Measurements from ENCODE around the gene RHOT1.
"Not testable (repeated sequence)": the region's sequence is repeated elsewhere in the genome, so short reads cannot be mapped to it uniquely, and the experiment has no call there.

Gene RHOT1

DNA sequence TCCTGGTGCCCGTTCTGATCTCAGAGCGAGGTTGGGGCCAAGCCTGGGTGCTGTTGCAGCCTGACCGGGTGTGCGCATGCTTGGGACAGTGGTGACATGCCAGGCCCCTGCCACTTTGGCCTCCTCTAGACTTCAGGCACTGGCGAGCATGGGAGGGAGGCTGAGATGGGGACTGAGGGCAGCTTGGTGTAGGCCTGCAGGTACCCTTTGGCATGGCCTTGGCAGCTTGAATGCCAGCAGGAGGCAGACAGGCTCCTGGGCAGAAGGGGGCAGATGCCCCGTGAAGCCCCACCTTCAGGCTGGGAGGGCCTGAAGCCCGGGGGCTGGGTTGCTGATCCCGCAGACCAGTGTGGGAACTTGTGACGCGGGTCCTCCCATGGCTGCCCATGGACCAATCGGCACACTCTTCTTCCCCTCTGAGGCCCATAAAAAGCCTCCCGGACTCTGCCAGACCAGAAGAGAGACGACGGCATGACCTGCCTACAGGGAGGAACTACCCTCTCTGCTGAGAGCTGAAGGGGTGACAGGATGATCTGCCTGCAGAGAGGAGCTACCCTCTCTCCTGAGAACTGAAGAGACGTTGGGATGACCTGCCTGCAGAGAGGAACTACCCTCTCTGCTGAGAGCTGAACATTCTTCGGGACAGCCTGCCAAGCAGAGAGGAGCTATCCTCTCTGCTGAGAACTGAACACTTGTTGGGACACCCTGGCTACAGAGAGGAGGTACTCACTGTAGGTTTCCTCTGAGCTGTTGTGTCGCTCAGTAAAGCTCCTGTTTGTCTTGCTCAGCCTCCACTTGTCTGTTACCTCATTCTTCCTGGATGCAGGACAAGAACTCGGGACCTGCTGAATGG is 17.5 kb downstream of the RHOT1 start:
- DNase-seq (ENCODE audit: low spot score), result no peak

DNA sequence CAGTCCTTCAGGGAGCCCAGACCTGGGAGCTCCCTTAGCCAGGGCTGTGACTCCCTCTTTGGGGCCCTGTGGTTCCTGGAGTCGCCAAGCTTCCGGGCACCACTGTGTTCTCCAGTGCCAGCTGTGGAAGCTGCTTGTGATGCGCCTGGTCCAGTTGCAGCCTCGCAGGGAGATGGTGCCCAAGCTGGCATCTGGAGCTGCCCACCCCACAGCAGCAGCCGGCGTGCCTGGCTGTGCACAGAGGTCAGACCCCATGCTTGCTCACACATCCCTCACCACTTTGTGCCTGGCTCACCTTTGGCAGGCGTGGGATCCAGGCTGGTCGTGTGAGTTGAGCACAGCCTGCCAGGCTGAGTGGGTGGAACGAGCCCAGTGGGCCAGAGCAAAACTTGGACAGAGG is 18.2 kb downstream of the RHOT1 start:
- DNase-seq (ENCODE audit: low spot score), result no peak

DNA sequence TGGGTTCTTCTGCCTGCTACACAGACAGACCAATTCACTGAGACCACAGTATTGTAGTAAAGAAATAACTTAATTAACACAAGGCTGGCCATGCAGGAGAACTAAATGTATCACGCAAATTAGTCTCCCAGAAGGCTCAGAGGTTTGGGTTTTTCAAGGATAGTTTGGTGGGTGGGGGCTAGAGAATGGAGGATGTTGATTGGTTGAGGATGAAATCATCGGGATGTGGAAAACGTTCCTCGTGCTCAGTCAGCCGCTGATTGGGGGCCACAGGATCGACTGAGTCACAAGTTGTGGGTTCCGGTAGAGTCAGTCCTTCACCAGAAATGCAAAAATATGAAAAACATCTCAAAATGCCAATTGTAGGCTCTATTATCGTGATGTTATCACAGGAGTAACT is 18.7 kb downstream of the RHOT1 start:
- DNase-seq (ENCODE audit: low spot score), result no peak

DNA sequence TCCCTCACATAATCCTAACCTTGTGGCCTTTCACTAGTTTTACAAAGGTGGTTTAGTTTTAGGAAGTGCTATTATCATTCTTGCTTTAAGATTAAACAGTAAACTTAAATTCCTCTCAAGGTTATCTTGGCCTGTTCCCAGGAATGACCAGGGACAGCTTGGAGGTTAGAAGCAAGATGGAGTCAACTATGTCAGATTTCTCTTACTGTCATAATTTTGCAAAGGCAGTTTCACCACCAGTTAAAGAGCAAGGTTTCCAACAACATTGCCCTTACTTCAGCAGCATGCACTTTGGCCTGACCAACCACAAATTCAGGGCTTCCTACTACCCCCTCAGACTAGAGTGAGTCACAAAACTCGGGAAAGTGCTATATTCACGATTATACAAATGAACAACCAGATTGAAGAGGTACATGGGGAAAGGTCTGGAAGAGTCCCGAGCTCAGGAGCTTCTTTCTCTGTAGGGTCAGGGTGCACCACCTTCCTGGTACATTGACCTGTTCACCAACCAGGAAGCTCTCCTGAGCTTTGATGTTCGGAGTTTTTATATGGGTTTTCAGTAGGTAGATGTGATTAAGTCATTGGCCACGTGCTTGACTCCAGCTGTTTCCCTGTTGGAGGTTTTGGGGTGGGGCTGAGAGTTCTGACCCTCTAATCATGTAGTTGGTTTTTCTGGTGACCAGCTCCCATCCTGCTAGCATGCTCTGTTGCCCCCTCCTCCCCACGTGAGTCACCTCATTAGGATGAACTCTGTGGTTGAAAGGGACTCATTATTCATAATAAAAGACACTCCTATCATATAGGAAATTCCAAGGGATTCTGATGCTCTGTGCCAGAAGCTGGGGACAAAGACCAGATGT is 19.4 kb downstream of the RHOT1 start:
- no peak for DNase-seq (ENCODE audit: low spot score)

DNA sequence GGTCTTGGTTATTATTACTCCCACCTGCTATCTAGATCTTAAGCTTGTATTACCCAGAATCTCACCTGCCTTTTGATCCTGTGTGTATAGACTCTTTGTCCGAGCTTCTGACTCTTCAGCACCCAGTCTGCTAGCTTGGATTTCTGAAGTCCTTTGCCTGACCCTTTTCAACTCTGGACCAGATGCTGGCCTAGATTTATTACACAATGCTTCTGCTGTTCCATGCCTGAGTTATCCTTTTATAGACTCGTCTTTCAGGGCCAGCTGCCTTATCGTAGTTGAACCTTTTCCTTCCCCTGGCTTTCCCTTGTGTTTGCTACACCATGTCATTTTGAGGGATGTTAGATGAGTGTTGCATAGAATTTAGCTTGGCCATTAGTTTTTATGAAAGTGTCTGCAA is 32.6 kb downstream of the RHOT1 start:
- DNase-seq (ENCODE audit: low spot score), result no peak

DNA sequence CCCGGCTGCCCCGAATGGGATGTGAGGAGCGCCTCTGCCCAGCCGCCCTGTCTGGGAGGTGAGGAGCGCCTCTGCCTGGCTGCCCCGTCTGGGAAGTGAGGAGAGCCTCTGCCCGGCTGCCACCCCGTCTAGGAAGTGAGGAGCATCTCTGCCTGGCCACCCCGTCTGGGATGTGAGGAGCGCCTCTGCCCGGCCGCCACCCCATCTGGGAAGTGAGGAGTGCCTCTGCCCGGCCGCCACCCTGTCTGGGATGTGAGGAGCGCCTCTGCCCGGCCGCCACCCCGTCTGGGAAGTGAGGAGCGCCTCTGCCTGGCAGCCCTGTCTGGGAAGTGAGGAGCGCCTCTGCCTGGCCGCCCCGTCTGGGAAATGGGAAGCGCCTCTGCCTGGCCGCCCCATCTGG is 36.4 kb downstream of the RHOT1 start:
- not testable (repeated sequence) for DNase-seq (ENCODE audit: low spot score)

DNA sequence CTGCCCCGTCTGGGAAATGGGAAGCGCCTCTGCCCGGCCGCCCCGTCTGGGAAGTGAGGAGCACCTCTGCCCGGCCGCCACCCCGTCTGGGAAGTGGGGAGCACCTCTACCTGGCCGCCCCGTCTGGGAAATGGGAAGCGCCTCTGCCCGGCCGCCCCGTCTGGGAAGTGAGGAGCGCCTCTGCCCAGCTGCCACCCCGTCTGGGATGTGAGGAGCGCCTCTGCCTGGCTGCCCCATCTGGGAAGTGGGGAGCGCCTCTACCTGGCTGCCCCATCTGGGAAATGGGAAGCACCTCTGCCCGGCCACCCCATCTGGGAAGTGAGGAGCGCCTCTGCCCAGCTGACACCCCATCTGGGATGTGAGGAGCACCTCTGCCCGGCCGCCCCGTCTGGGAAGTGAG is 36.8 kb downstream of the RHOT1 start:
- not testable (repeated sequence) for DNase-seq (ENCODE audit: low spot score)

DNA sequence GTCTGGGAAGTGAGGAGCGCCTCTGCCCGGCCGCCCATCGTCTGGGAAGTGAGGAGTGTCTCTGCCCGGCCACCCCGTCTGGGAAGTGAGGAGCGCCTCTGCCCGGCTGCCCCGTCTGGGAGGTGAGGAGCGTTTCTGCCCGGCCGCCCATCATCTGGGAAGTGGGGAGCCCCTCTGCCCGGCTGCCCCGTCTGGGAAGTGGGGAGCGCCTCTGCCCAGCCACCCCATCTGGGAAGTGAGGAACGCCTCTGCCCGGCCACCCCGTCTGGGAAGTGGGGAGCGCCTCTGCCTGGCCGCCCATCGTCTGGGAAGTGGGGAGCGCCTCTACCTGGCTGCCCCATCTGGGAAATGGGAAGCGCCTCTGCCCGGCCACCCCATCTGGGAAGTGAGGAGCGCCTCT is 37.2 kb downstream of the RHOT1 start:
- DNase-seq (ENCODE audit: low spot score), result not testable (repeated sequence)

DNA sequence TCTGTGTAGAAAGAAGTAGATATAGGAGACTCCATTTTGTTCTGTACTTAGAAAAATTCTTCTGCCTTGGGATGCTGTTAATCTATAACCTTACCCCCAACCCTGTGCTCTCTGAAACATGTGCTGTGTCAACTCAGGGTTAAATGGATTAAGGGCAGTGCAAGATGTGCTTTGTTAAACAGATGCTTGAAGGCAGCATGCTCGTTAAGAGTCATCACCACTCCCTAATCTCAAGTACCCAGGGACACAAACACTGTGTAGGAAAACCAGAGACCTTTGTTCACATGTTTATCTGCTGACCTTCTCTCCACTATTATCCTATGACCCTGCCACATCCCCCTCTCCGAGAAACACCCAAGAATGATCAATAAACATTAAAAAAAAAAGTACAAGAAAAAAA is 38.0 kb downstream of the RHOT1 start:
- DNase-seq (ENCODE audit: low spot score), result not testable (repeated sequence)

DNA sequence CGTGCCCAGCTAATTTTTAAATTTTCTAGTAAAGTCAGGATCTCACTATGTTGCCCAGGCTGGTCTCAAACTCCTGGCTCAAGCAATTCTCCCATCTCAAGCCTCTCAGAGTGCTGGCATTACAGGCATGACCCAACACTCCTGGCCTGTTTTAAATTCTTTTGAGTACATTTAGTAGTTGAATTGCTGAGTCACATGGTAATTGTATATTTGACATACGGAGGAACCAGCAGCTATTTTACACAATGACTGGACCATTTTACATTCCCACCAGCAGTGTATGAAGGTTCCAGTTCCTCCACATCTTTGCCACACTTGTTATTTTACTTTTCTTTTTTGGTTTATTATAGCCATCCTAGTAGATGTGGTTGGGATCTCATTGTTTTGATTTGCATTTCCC is 43.6 kb downstream of the RHOT1 start:
- DNase-seq (ENCODE audit: low spot score), result no peak

DNA sequence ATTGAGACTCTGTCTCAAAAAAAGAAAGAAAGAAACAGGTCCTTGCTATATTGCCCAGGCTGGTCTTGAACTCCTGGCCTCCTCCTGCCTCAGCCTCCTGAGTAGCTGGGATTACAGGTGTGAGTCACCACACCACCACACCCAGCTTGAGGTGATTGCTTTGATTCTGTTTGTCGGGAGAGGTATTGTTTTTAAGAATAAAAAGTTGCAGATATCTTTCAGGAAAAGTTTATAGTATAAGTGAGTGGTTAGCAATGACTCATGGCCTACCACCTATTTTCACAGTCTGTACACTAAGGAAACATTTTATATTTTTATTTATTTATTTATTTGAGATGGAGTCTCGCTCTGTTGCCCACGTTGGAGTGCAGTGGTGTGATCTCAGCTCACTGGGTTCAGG is 45.0 kb downstream of the RHOT1 start:
- DNase-seq (ENCODE audit: low spot score), result no peak

DNA sequence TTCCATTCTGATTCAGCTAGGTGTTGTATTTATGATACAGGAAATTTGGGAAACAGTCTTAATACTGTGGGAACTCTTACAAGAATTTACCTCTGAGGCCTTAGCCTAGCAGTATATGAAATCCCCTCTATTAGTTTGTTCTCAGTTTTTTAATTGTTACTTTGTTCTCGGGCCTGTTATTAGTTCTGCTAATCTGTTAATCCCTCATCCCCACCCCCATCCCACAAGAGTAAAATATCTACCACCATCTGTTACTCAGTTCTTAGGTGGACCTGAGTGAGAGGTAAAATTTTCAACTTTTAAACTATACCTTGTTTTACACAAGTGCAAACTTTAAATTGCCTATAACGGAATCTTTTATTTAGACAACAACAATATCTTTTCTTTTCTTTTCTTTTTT is 47.0 kb downstream of the RHOT1 start:
- no peak for DNase-seq (ENCODE audit: low spot score)

DNA sequence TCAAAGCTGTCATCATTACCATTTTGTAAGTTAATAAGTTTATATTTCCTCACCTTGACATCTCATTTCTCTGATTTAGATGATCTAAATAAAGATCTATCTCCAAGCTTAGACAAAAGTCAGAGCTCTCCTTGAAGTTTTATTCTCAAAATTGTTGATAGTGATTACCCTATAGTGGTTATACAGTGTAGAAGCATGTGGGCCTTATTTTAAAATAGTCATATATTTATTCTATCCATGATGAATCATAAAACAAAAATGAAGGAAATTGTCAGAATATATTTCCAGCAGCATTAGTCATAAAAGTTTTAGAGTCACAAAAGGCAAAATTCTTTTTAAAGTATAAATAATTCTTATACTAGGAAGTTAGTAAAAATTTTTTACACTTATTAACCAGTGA is 49.0 kb downstream of the RHOT1 start:
- DNase-seq (ENCODE audit: low spot score), result no peak

DNA sequence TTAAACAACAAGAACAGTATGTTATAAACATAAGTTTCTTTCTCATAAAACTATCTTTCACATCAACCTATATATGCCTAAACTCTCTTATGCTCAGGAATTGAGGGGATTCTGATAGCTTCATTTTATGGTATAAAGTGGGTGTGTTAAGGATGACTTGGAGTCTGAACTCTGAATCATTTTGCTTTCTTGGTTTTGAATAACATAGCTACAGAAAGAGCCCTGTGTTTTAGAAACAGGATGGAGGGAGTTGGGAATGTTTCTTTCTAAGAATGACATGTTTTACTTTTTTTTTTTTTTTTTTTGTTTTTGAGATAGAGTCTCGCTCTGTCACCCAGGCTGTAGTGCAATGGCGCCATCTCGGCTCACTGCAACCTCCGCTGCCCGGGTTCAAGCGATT is 50.1 kb downstream of the RHOT1 start:
- no peak for DNase-seq (ENCODE audit: low spot score)

DNA sequence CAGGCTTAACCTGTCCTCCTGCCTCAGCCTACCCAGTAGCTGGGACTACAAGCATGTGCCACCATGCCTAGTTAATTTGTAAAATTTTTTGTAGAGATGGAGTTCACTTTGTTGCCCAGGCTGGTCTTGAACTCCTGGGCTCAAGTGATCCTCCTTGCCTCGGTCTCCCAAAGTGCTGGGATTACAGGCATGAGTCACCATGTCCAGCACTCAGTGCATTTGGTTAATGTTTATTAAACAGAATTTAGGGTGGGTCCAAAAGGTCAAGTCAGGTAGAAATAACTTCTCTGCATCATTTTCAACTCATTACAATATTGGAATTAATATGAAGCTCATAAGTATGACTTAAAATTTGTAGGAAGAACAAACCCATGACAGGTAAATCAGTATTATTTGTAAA is 55.7 kb downstream of the RHOT1 start:
- DNase-seq (ENCODE audit: low spot score), result no peak

DNA sequence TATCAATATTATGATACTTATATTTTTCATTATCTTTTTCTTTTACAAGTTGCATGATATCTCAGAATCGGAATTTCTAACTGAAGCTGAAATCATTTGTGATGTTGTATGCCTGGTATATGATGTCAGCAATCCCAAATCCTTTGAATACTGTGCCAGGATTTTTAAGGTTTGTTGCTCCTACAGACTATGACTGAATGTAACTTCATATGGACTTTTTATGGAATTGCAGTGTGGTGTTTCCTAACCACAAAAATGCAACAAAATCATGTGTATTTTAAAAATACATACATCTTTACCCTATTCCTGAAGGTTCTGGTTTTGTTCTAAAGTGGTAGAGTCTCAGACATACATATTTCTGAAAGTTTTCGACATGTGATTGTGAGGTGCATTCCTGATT is 64.6 kb downstream of the RHOT1 start:
- DNase-seq (ENCODE audit: low spot score), result no peak

DNA sequence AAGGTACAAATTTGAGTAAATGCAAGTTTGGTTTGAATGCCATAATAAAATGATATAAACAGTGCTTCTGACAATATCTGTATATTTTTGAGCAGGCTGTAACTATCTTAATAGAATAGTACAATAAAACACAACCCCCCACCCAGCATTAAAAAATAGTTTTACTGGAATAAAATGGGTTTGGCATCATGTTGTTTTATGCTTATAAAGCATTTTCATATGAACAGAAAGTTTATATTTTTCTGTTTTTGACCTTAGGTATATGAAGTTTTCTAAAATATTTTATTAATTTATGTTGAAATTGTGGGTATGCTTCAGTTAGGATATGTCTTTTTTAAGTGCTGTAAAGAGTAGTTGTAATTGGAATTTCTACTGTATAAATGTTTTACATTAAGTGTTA is 66.1 kb downstream of the RHOT1 start:
- DNase-seq (ENCODE audit: low spot score), result no peak

DNA sequence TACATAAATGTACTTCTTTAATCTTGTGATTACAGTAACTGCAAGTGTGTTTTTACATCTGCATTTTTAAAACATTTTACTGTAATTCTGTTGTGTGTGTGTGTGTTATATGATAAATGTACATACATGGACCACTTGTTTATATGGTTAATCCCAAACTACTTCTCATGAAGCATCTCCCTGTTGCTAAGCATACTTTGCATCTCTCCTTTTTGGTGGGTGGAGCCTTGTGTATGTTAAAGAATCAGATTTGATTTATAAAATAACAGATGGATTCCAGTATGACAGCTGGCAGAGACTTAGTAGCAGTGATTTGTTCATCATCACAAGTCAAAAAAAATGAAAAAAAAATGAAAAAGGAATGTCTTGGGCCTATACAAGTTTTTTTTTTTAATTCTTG is 67.3 kb downstream of the RHOT1 start:
- DNase-seq (ENCODE audit: low spot score), result no peak

DNA sequence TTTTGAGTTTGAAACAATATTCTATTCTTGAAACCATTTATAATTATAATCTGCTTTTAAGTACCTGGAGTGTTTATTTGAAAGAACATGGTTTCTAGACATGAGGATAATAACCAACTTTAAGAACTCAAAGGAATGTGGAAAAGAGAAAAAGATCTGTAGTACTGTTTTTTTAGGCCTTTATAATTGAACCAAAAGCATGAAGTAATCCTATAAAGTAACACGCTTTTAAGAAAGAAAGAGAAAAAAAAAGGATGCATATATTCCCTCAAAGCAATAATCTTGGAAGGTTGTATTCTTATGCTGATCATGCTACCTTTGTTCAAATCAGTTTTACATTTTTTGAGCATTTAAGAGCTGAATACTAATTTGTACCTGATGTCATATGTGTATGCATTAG is 69.4 kb downstream of the RHOT1 start:
- no peak for DNase-seq (ENCODE audit: low spot score)

DNA sequence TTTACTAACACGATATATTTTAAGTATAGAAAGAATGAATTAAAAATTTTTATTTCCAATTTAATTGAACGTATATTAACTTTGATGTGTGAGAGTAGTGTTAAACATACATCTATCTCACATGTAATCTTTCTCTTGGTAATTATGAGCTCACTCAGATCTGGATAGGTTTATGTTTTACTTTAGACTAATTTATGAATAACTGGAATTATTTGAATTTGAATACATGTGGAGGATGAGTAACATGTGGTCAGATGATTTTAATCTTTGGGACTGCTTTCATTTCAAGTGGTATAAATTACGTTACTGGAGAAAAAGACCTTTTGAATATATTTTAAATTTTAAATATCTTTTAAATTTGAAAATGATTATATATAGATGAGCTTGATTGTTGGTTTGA is 73.4 kb downstream of the RHOT1 start:
- no peak for DNase-seq (ENCODE audit: low spot score)

DNA sequence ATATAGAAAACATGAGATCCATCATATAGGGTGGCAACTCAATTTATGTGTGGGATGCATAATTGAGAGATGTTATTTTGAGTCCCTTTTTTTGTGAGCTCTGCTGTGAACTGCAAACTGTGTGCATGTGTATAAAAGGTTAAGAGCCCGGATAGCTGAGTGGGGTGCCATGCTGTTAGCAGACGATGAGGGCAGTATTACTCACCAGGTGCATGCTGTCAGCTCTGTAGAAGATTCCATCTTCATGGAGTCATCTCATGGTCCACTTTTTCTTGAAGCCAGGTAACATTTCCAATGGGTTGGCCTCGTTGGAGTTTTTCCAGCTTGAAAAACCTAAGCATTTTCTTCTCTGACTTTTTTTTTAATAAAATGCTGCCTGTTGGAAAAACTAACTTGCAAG is 80.3 kb downstream of the RHOT1 start:
- no peak for DNase-seq (ENCODE audit: low spot score)

DNA sequence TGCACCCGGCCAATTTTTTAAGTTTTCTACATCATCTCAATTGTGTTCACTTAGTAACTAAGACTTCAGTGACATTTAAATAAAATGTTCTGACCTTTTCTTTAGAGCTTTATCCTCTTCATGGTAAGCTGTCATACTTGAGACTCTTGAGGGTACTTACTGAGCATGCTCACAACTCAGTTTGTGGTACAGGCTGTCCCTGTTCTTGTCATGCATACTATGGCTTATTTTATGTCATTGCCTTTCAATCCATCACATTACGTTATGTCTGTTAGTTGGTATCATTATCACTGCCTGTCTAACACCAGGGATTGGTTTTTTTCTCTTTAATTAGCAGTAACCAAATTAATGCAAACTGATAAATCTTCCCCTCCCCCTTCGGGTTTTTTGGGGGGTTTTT is 81.4 kb downstream of the RHOT1 start:
- no peak for DNase-seq (ENCODE audit: low spot score)

DNA sequence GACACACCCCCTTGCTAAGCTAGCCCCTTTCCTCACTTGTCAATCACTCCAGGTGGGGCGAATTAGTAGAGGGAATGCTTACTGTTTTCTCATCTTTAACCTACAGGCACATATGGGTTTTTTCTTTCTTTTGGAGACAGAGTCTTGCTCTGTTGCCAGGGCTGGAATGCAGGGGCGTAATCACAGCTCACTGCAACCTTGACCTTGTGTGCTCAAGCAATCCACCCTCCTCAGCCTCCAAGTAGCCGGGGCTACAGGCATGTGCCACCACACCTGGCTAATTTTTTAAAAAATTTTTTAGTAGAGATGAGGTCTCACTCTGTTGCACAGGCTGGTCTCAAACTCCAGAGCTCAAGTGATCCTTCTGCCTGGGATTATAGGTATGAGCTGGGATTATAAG is 84.6 kb downstream of the RHOT1 start:
- DNase-seq (ENCODE audit: low spot score), result no peak

Data from cerebellar cortex (tissue), 1 donor.